Activated CD4-positive, alpha-beta T cell treated with anti-CD3 and anti-CD28 coated beads, Interleukin-2, amount 10 ng/mL, durations not matched to agents 24 days and 14 days (primary cell): ENCODE data around the gene CYP24A1. TPM values are rescaled to one million over a fixed set of nuclear protein-coding genes. Genes with fewer than 3 reads are reported as not detected.

ENCODE experiments used
- DNase-seq: peaks from one replicate; pipeline ENCODE4 v3.0.0; 2022
- H3K27ac Mint-ChIP-seq: one replicate; pipeline ENCODE4 v1.8.0; 2022; ENCODE audit warnings: mild to moderate bottlenecking, mixed read lengths
- H3K27me3 Mint-ChIP-seq: one replicate; pipeline ENCODE4 v1.8.0; 2022; ENCODE audit warnings: mixed read lengths
- H3K36me3 Mint-ChIP-seq: one replicate; pipeline ENCODE4 v1.8.0; 2022; ENCODE audit warnings: low read depth, mild to moderate bottlenecking, mixed read lengths
- H3K4me1 Mint-ChIP-seq: one replicate; pipeline ENCODE4 v1.8.0; 2021; ENCODE audit warnings: mixed read lengths
- H3K4me3 Mint-ChIP-seq: one replicate; pipeline ENCODE4 v1.8.0; 2022; ENCODE audit warnings: mild to moderate bottlenecking, moderate library complexity, mixed read lengths
- H3K9me3 Mint-ChIP-seq: one replicate; pipeline ENCODE4 v1.8.0; 2021; ENCODE audit warnings: mixed read lengths
- intact Hi-C: fragments of 100-400 bp; cut with micrococcal nuclease; formaldehyde crosslinking; loops from one replicate; pipeline ENCODE4 v1.15.1; 2023
- total RNA-seq: library from RNA; stranded (reverse); gene quantifications from 2 replicates; pipeline ENCODE4 v1.2.3, GENCODE V29; 2022

Gene CYP24A1
- total RNA-seq, 1 donor from 2014 or later = not detected

DNA sequence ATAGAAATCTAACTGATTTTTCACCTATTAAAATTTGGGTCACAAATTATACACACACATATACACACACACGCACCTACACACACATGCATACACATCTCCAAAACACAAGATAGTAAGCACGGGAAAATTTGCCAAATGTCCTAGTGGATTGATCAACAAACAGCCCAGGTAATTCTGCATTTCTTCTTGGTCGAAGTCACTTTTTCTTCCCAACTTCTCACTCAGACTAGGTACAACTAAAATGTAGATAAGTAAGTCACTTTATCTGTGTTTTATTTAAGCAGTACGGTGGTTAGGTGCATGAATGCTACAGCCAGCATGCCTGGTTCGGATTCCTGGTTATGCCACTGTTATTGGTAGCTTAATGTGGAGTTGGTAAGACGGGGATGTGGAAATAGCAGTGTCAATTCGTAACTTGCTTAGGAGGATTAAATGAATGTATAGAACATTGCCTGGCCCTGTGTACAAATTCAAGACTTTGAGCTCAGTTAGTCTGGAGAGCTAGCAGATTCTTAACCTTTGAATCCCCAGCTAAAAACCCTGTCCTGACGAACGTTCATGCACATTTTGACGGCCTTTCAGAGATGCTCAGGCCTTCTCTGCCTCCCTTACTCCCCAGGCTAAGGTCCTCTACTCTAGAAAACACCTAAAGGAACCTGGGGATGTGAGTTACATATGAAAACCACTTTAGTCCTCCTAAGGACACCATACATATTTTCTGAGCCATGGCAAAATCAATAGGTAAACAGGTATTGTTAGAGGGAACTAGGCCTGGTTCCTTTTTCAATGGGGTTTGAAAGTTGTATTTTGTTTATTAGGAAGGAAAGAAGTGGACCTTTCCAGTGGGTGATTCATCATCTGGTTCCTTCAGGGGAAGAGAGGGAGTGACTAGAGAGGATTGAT lies 50.9 kb downstream of the CYP24A1 start:
- intact Hi-C loops = no loop called here
- Mint-ChIP-seq H3K27ac (no peak overlapping the region), H3K4me3 (no peak overlapping the region), H3K36me3 (no peaks in the 10 kb centered on the region), H3K4me1 (no peaks in the 10 kb centered on the region), H3K9me3 (no peaks in the 10 kb centered on the region), H3K27me3 (no peaks in the 10 kb centered on the region)
- DNase-seq = no peak

- H3K9me3 Mint-ChIP-seq = no peaks in the 10 kb centered on the region
- H3K27ac Mint-ChIP-seq = no peak overlapping the region
- no peaks in the 10 kb centered on the region for H3K36me3 Mint-ChIP-seq
- intact Hi-C loops = no loop called here
- H3K4me1 Mint-ChIP-seq = no peaks in the 10 kb centered on the region
- H3K27me3 Mint-ChIP-seq = no peaks in the 10 kb centered on the region
- no peak overlapping the region for H3K4me3 Mint-ChIP-seq
- DNase-seq = no peak
These were observed 51.6 kb downstream of the CYP24A1 start for GRCh38 chr20:54122189-54122588.

DNA sequence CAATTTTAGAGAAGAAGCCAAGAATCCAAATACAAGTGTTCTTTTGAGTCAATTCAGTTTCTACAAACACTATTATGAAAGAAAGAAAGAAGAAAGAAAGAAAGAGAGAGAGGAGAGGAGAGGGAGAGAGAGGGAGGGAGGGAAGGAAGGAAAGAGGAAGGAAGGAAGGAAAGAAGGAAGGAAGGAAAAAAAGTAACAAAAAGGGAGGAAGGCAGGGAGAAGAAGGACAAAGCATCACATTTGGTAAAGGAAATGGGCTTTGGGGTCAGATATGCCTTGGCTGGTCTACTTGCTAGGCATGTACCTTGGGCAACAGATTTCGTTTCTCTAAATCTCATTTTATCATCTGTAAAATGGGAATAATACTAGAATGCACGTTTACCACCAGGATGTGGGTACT lies 54.0 kb downstream of the CYP24A1 start:
- H3K9me3 Mint-ChIP-seq = no peaks in the 10 kb centered on the region
- H3K27ac Mint-ChIP-seq = no peak overlapping the region

DNA sequence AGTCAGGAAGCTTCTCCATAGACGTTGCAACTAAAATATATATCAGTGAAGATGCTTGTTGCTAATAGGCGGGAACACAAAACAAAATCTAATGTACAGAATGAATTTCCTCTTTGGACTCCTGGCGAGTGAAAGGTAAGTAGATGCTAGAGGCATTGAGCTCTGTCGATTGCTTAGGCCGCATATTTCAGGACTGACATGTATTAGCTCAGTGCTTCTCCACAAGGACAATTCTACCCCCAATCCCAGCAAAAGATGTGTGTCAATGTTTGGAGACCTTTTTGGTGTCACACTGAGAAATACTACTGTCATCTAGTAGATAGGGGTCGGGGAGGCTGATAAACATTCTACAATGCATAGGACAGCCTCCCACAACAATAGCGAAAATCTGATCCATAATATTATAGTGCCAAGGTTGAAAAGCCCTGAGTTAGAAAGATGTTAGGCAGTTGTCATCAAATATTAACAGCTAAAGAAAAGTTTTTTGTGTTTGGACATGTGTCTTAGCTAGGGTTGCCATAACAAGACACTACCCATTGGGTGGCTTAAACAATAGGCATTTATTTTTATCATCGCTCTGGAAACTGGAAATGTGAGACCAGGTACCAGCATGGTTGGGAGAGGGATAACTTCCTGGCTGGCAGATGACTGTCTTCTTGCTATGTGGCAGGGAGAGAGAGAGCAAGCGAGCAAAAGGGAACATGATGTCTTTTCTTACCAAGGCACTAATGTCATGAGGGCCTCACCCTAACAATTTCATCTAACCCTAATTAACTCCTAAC lies 55.4 kb downstream of the CYP24A1 start:
- Mint-ChIP-seq H3K4me1 (no peaks in the 10 kb centered on the region), H3K4me3 (no peak overlapping the region), H3K27ac (no peak overlapping the region), H3K27me3 (peaks cover 5% of the 10 kb centered on the region), H3K36me3 (no peaks in the 10 kb centered on the region), H3K9me3 (no peaks in the 10 kb centered on the region)
- DNase-seq = no peak
- intact Hi-C loops = no loop called here

More for the DNA sequence above, 54.0 kb downstream of the CYP24A1 start:
- Mint-ChIP-seq H3K4me1 (no peaks in the 10 kb centered on the region), H3K36me3 (no peaks in the 10 kb centered on the region), H3K27me3 (no peaks in the 10 kb centered on the region), H3K4me3 (no peak overlapping the region)
- intact Hi-C loops = no loop called here
- DNase-seq = no peak

GRCh38 chr20:54116550-54117235 lies 57.1 kb downstream of the CYP24A1 start:
- H3K4me1 Mint-ChIP-seq = no peaks in the 10 kb centered on the region
- H3K9me3 Mint-ChIP-seq = no peaks in the 10 kb centered on the region
- DNase-seq = no peak
- no peak overlapping the region for H3K4me3 Mint-ChIP-seq
- H3K27me3 Mint-ChIP-seq = peaks cover 7% of the 10 kb centered on the region
- no peak overlapping the region for H3K27ac Mint-ChIP-seq
- intact Hi-C loops = no loop called here
- no peaks in the 10 kb centered on the region for H3K36me3 Mint-ChIP-seq

DNA sequence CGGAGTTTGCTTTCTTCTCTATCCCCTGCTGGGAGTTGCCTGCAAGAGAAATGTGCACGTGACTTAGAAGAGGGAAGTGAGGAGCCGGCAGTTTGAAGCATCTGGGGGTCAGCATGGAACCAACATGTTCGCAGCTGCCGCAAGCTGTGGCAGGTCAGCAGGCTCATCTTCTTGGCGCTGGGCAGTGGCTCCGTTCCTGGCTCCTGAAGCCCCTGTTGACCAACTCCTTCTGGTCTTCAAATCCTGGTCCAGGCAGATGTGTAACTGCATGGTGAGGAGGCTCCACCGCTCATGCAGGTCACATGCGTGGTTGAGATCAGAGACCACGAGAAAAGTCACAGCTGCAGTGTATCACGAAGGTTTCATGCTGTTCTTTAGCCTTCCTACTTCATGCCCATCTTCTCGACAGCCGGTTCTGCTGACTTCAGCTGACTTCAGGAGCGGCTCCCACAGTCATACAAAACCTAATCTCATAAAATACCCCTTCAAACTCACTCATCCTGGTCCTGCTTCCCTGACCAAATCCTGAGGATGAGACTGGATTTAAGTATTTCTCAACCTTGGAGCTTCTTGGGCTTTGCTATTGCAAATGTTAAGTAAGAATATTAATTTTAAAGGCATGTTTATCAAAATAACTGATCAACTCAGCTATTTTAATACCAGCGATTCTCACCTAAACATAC lies 58.5 kb downstream of the CYP24A1 start:
- H3K9me3 Mint-ChIP-seq = no peaks in the 10 kb centered on the region
- no peak overlapping the region for H3K4me3 Mint-ChIP-seq
- no peak for DNase-seq
- H3K27me3 Mint-ChIP-seq = peaks cover 7% of the 10 kb centered on the region
- intact Hi-C loops = no loop called here
- H3K36me3 Mint-ChIP-seq = no peaks in the 10 kb centered on the region
- H3K4me1 Mint-ChIP-seq = no peaks in the 10 kb centered on the region
- no peak overlapping the region for H3K27ac Mint-ChIP-seq

DNA sequence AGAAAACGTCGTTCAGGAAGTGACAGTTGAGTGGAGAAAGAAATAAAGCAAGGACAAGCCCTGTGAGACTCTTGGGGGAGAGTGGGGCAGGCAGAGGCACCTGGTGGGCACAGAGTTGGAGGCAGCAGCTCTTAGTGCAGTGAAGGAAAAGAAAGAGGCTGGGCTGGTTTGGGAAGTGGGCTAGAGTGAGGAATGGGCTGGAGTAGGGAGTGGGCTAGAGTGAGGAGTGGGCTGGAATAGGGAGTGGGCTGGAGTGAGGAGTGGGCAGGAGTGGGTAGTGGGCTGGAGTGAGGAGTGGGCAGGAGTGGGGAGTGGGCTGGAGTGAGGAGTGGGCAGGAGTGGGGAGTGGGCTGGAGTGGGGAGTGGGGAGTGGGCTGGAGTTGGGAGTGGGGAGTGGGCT lies 59.7 kb downstream of the CYP24A1 start:
- Mint-ChIP-seq H3K9me3 (no peaks in the 10 kb centered on the region), H3K4me1 (peaks cover 3% of the 10 kb centered on the region), H3K27me3 (peaks cover 7% of the 10 kb centered on the region), H3K27ac (no peak overlapping the region), H3K36me3 (no peaks in the 10 kb centered on the region), H3K4me3 (no peak overlapping the region)
- DNase-seq = no peak
- intact Hi-C loops = no loop called here

- intact Hi-C loops = no loop called here
- Mint-ChIP-seq H3K4me1 (peaks cover 3% of the 10 kb centered on the region), H3K36me3 (no peaks in the 10 kb centered on the region), H3K27me3 (peaks cover 7% of the 10 kb centered on the region), H3K27ac (no peak overlapping the region), H3K9me3 (no peaks in the 10 kb centered on the region), H3K4me3 (no peak overlapping the region)
- no peak for DNase-seq
These were observed 60.2 kb downstream of the CYP24A1 start for GRCh38 chr20:54113566-54113965.

GRCh38 chr20:54112221-54112884 lies 61.4 kb downstream of the CYP24A1 start:
- no peaks in the 10 kb centered on the region for H3K36me3 Mint-ChIP-seq
- H3K27me3 Mint-ChIP-seq = peaks cover 7% of the 10 kb centered on the region
- intact Hi-C loops = no loop called here
- H3K9me3 Mint-ChIP-seq = no peaks in the 10 kb centered on the region
- H3K27ac Mint-ChIP-seq = no peak overlapping the region
- DNase-seq = no peak
- H3K4me1 Mint-ChIP-seq = peaks cover 3% of the 10 kb centered on the region
- H3K4me3 Mint-ChIP-seq = no peak overlapping the region

DNA sequence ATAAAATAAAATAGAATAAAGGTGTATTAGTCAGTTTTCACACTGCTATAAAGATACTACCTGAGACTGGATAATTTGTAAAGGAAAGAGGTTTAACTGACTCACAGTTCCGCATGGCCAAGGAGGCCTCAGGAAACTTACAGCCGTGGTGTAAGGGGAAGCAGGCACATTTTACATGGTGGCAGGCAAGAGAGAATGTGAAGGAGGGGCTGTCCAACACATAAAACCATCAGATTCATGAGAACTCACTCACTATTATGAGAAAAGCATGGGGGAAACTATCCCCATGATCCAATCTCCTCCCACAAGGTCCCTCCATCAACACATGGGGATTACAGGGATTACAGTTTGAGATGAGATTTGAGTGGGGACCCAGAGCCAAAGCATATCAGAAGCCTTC lies 62.3 kb downstream of the CYP24A1 start:
- no peaks in the 10 kb centered on the region for H3K9me3 Mint-ChIP-seq
- no peak for DNase-seq
- no peak overlapping the region for H3K4me3 Mint-ChIP-seq
- no peaks in the 10 kb centered on the region for H3K36me3 Mint-ChIP-seq
- peaks cover 9% of the 10 kb centered on the region for H3K27me3 Mint-ChIP-seq
- intact Hi-C loops = no loop called here
- H3K4me1 Mint-ChIP-seq = peaks cover 3% of the 10 kb centered on the region
- no peak overlapping the region for H3K27ac Mint-ChIP-seq

DNA sequence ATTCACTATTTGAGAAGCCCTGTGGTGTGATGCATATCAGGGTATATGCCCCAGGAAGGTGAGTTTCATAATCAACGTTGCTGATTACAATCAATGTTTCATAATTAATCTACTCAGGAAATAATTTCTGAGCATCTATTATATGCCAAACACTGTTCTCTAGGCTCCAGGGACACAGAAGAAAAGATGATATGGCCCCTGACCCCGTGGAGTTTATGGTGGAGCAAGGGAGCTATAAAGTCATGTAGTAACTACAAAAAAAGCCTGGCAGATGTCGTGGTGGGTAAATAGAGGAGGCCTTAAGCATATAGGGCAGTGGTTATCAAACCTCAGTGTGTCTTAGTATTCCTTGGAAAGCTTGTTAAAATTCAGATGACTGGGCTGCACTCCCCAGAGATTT lies 63.3 kb downstream of the CYP24A1 start:
- Mint-ChIP-seq H3K27me3 (peaks cover 9% of the 10 kb centered on the region), H3K36me3 (no peaks in the 10 kb centered on the region), H3K4me1 (peaks cover 3% of the 10 kb centered on the region), H3K9me3 (no peaks in the 10 kb centered on the region), H3K27ac (no peak overlapping the region), H3K4me3 (no peak overlapping the region)
- intact Hi-C loops = no loop called here
- DNase-seq = no peak

DNA sequence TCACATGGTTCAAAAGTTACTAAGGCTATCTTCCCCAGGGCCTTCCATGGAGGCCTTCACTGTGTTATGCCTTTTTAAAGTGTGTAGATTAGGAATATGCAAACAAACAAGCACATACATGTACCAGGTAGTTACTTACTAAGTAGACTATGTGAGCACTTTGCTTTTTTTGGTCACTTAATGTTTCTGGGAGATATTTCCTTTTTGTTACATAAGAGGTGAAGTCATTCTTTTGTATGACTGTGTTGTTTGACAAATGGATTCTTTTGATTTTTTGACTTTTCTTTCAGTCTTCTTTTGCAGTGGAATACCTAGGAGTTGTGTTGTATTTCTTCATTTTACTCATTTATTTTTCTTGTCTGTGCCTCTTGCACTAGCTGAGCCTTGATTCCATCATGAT lies 63.7 kb downstream of the CYP24A1 start:
- no peak for DNase-seq

GRCh38 chr20:54108817-54109216 lies 65.0 kb downstream of the CYP24A1 start:
- intact Hi-C loops = no loop called here
- Mint-ChIP-seq H3K27ac (no peak overlapping the region), H3K36me3 (no peaks in the 10 kb centered on the region), H3K4me1 (peaks cover 7% of the 10 kb centered on the region), H3K27me3 (peaks cover 9% of the 10 kb centered on the region), H3K4me3 (no peak overlapping the region), H3K9me3 (no peaks in the 10 kb centered on the region)
- DNase-seq = no peak

More for the DNA sequence above, 63.7 kb downstream of the CYP24A1 start:
- Mint-ChIP-seq H3K27ac (no peak overlapping the region), H3K27me3 (peaks cover 9% of the 10 kb centered on the region), H3K4me3 (no peak overlapping the region), H3K36me3 (no peaks in the 10 kb centered on the region), H3K4me1 (peaks cover 5% of the 10 kb centered on the region), H3K9me3 (no peaks in the 10 kb centered on the region)
- intact Hi-C loops = no loop called here
